ENCODE data around the gene USP43.

USP43 gene

GRCh38 chr17:9702482-9702881 is 57.2 kb downstream of the USP43 start:
- CTCF ChIA-PET: no interaction called here
- TF ChIP-seq CTCF (IDR thresholded peaks at IDR 0.05; ENCODE audit: insufficient read depth, low read length, missing control alignments): no peak

GRCh38 chr17:9702914-9703780 is 57.8 kb downstream of the USP43 start:
- CTCF ChIA-PET: no interaction called here
- TF ChIP-seq CTCF (IDR thresholded peaks at IDR 0.05; ENCODE audit: insufficient read depth, low read length, missing control alignments): no peak
- POLR2A ChIA-PET: no interaction called here
- no peak overlapping the region for H3K4me3 ChIP-seq (ENCODE audit: low read depth, low read length)
- DNase-seq (ENCODE audit: low read depth, low spot score): no peak

More at GRCh38 chr17:9702482-9702881, 57.2 kb downstream of the USP43 start:
- POLR2A ChIA-PET: no interaction called here
- no peak for DNase-seq (ENCODE audit: low read depth, low spot score)
- H3K4me3 ChIP-seq (ENCODE audit: low read depth, low read length): no peak overlapping the region

- no peak for TF ChIP-seq CTCF (IDR thresholded peaks at IDR 0.05; ENCODE audit: insufficient read depth, low read length, missing control alignments)
- POLR2A ChIA-PET: no interaction called here
- CTCF ChIA-PET: no interaction called here
- no peak overlapping the region for H3K4me3 ChIP-seq (ENCODE audit: low read depth, low read length)
- DNase-seq (ENCODE audit: low read depth, low spot score): no peak
These were observed 58.4 kb downstream of the USP43 start for GRCh38 chr17:9703781-9704082.

- POLR2A ChIA-PET: no interaction called here
- CTCF ChIA-PET: no interaction called here
- no peak for TF ChIP-seq CTCF (IDR thresholded peaks at IDR 0.05; ENCODE audit: insufficient read depth, low read length, missing control alignments)
- H3K4me3 ChIP-seq (ENCODE audit: low read depth, low read length): no peak overlapping the region
- DNase-seq (ENCODE audit: low read depth, low spot score): no peak
These were observed 60.4 kb downstream of the USP43 start for GRCh38 chr17:9705745-9706144.

GRCh38 chr17:9707948-9708347 is 62.6 kb downstream of the USP43 start:
- CTCF ChIA-PET: no interaction called here
- POLR2A ChIA-PET: no interaction called here
- no peak for DNase-seq (ENCODE audit: low read depth, low spot score)
- H3K4me3 ChIP-seq (ENCODE audit: low read depth, low read length): no peak overlapping the region
- no peak for TF ChIP-seq CTCF (IDR thresholded peaks at IDR 0.05; ENCODE audit: insufficient read depth, low read length, missing control alignments)

- DNase-seq (ENCODE audit: low read depth, low spot score): no peak
- ChIA-PET CTCF (no interaction called here), POLR2A (interaction anchor here (0.7 kb wide), 1 partner anchor 14 kb away, joined by 3 read pairs; no protein-coding TSS in a partner anchor)
- no peak overlapping the region for H3K4me3 ChIP-seq (ENCODE audit: low read depth, low read length)
- no peak for TF ChIP-seq CTCF (IDR thresholded peaks at IDR 0.05; ENCODE audit: insufficient read depth, low read length, missing control alignments)
These were observed 69.5 kb downstream of the USP43 start for GRCh38 chr17:9714801-9715200.
